GM20000 (cell line): ENCODE results near the gene RDH8.

Experiments used
- DNase-seq: peaks from one replicate; pipeline ENCODE4 v3.0.0; 2012; ENCODE audit warnings: low spot score
- CTCF ChIP-seq: IDR thresholded peaks from 2 replicates; pipeline ENCODE4 v1.5.1; 2012; ENCODE audit warnings: mild to moderate bottlenecking, control low read depth; ENCODE audit errors: extremely low read depth, missing control alignments

The RDH8 gene

DNA sequence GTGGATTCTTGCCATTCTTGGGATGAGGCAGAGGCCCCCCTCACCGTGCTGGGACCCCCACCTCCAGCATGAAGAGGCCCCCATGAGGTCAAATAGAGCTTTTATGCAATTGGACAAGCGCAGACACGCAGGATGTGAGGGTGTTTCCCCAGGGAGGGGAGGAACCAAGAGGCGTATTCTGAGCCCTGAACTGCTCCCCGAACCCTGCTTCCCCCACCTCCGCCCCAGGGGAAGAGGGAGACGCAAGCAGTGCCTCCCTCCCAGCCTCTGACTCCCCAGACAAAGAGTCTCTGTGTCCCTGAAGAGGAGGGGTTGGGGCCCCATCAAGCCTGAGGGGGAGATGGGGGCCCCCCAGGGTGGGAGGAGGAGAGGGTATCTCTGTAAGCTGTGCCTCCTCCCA lies 1.3 kb upstream of the RDH8 start:
- no peak for TF ChIP-seq CTCF
- no peak for DNase-seq

GRCh38 chr19:10013834-10014618 lies 743 bp downstream of the RDH8 start:
- no peak for TF ChIP-seq CTCF
- DNase-seq = no peak

- no peak for DNase-seq
Observed at GRCh38 chr19:10018263-10018662, 5.0 kb downstream of the RDH8 start.

GRCh38 chr19:10018786-10019185 lies 5.5 kb downstream of the RDH8 start:
- TF ChIP-seq CTCF = no peak
- DNase-seq = no peak

More at GRCh38 chr19:10018263-10018662, 5.0 kb downstream of the RDH8 start:
- no peak for TF ChIP-seq CTCF

- no peak for TF ChIP-seq CTCF
- no peak for DNase-seq
Observed at GRCh38 chr19:10019246-10019645, 6.0 kb downstream of the RDH8 start.

DNA sequence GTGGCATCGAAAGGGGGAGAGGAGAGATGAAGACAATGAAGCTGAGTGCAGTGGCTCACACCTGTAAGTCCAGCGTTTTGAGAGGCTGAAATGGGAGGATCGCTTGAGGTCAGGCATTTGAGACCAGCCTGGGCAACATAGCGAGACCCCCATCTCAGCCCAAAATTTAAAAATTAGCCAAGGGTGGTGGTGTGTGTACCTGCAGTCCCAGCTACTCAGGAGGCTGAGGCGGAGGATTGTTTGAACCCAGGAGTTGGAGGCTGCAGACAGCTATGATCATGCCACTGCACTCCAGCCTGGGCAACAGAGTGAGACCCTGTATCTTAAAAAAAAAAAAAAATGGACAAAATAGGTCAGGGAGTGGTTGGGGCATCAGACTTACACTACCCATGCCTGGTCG lies 7.6 kb downstream of the RDH8 start:
- TF ChIP-seq CTCF = no peak
- no peak for DNase-seq

DNA sequence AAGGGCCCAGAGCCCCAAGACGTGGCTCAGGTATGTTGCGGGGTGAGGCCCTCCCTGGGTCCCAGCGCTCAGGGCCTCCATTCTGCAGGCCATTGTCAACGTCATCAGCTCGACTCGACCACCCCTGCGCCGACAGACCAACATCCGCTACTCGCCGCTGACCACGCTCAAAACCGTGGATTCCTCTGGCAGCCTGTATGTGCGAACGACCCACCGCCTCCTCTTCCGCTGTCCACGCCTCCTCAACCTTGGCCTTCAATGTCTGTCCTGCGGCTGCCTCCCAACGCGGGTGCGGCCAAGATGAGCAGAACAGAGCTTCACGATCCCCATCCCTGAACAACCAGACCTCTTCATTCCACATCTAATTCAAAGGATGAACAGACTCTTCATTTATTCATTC lies 8.2 kb downstream of the RDH8 start:
- no peak for DNase-seq
- no peak for TF ChIP-seq CTCF
